GM23338 (cell line): ENCODE results near the gene ASRGL1. TPM values are rescaled to one million over a fixed set of nuclear protein-coding genes. Genes with fewer than 3 reads are reported as not detected.

Experiments
- ATAC-seq: fragments of 200-7000 bp; cut with Tn5 transposase; 3 replicates; pipeline ENCODE4 v1.9.1; 2020
- DNase-seq: peaks from one replicate; pipeline ENCODE4 v3.0.0-alpha.2; 2015; ENCODE audit warnings: low spot score
- H2AFZ ChIP-seq: fragments of 200-600 bp; sonication (generic); 2 replicates; pipeline ENCODE4 v1.8.0; 2016; ENCODE audit warnings: antibody characterized with exemption, mild to moderate bottlenecking, moderate library complexity
- H3F3A ChIP-seq: fragments of 200-600 bp; sonication (generic); replicated peaks from 2 replicates; pipeline ENCODE4 v1.8.0; 2017; ENCODE audit warnings: antibody characterized with exemption, mixed run types, low read depth
- H3K27ac ChIP-seq: fragments of 200-600 bp; sonication (generic); 2 replicates; pipeline ENCODE4 v1.6.1; 2016; ENCODE audit warnings: low read depth
- H3K27me3 ChIP-seq: fragments of 200-600 bp; sonication (generic); 2 replicates; pipeline ENCODE4 v1.8.0; 2016; ENCODE audit warnings: mild to moderate bottlenecking, mixed run types, moderate library complexity; ENCODE audit not compliant: insufficient read depth
- H3K36me3 ChIP-seq: fragments of 200-600 bp; sonication (generic); 2 replicates; pipeline ENCODE4 v1.8.0; 2016; ENCODE audit warnings: mild to moderate bottlenecking; ENCODE audit not compliant: insufficient read depth
- H3K4me1 ChIP-seq: fragments of 200-600 bp; sonication (generic); 2 replicates; pipeline ENCODE4 v1.8.0; 2016; ENCODE audit warnings: mild to moderate bottlenecking, moderate library complexity; ENCODE audit not compliant: insufficient read depth
- H3K4me2 ChIP-seq: fragments of 200-600 bp; sonication (generic); 2 replicates; pipeline ENCODE4 v1.7.1; 2017; ENCODE audit warnings: mixed run types
- H3K4me3 ChIP-seq: fragments of 200-600 bp; sonication (generic); 2 replicates; pipeline ENCODE4 v1.6.1; 2016; ENCODE audit warnings: mixed run types
- H3K79me2 ChIP-seq: fragments of 200-600 bp; sonication (generic); replicated peaks from 2 replicates; pipeline ENCODE4 v1.8.0; 2017; ENCODE audit warnings: mild to moderate bottlenecking; ENCODE audit not compliant: insufficient read depth
- H3K9me2 ChIP-seq: fragments of 200-600 bp; sonication (generic); 2 replicates; pipeline ENCODE4 v1.8.0; 2017; ENCODE audit not compliant: insufficient read depth
- H4K20me1 ChIP-seq: fragments of 200-600 bp; sonication (generic); replicated peaks from 2 replicates; pipeline ENCODE4 v1.8.0; 2017; ENCODE audit warnings: mild to moderate bottlenecking; ENCODE audit not compliant: insufficient read depth
- H3K27ac Mint-ChIP-seq: 2 replicates; pipeline ENCODE4 v1.8.0; 2020; ENCODE audit warnings: inconsistent platforms, mild to moderate bottlenecking, moderate library complexity, mixed read lengths
- H3K27me3 Mint-ChIP-seq: 3 replicates; pipeline ENCODE4 v1.8.0; 2022; ENCODE audit warnings: low read depth, mild to moderate bottlenecking, moderate library complexity, mixed read lengths, inconsistent platforms; ENCODE audit not compliant: insufficient read depth, poor library complexity
- H3K36me3 Mint-ChIP-seq: 3 replicates; pipeline ENCODE4 v1.8.0; 2021; ENCODE audit warnings: low read depth, mild to moderate bottlenecking, inconsistent platforms, moderate library complexity, mixed read lengths
- H3K4me1 Mint-ChIP-seq: 3 replicates; pipeline ENCODE4 v1.8.0; 2020; ENCODE audit warnings: mild to moderate bottlenecking, inconsistent platforms, mixed read lengths
- H3K4me3 Mint-ChIP-seq: 3 replicates; pipeline ENCODE4 v1.8.0; 2021; ENCODE audit warnings: moderate library complexity, mild to moderate bottlenecking, inconsistent platforms, mixed read lengths
- H3K9me3 Mint-ChIP-seq: 3 replicates; pipeline ENCODE4 v1.8.0; 2020; ENCODE audit warnings: moderate library complexity, mild to moderate bottlenecking, inconsistent platforms, mixed read lengths
- POLR2AphosphoS5 ChIP-seq: IDR thresholded peaks from 2 replicates; pipeline ENCODE4 v1.6.1; 2016; ENCODE audit warnings: antibody characterized with exemption, low read depth
- STAT1 ChIP-seq: IDR thresholded peaks from one replicate; pipeline ENCODE4 v1.6.1; 2016; ENCODE audit warnings: antibody characterized with exemption; ENCODE audit not compliant: unreplicated experiment
- ZNF114 ChIP-seq: fragments of 250-450 bp; sonication (Bioruptor Pico); IDR thresholded peaks from 2 replicates; pipeline ENCODE4 v1.5.0; 2020; ENCODE audit warnings: mild to moderate bottlenecking, moderate library complexity
- ZNF331 ChIP-seq: fragments of 250-450 bp; sonication (Bioruptor Pico); IDR thresholded peaks from 2 replicates; pipeline ENCODE4 v1.5.0; 2020; ENCODE audit warnings: low read depth, mild to moderate bottlenecking, moderate library complexity
- polyA plus RNA-seq: library from polyadenylated mRNA; unstranded; fragments of >200 nt; fragmentation: Nextera tagmentation; extraction: Ambion mirVana; gene quantifications from 2 replicates; pipeline ENCODE4 v1.2.1, GENCODE V29; 2016
- total RNA-seq: library from RNA; depleted of rRNA; stranded (reverse); fragments of >200 nt; shearing (Covaris generic); gene quantifications from 2 replicates; pipeline ENCODE4 v1.2.3, GENCODE V29; 2014
- TF ChIP-seq, protein P1 (sequence below): fragments of 250-450 bp; sonication (Bioruptor Pico); IDR thresholded peaks from 2 replicates; pipeline ENCODE4 v1.5.0; 2020; ENCODE audit warnings: mild to moderate bottlenecking, moderate library complexity
- TF ChIP-seq, protein P2 (sequence below): IDR thresholded peaks from one replicate; pipeline ENCODE4 v1.6.1; 2018; ENCODE audit warnings: antibody characterized with exemption; ENCODE audit not compliant: unreplicated experiment
- TF ChIP-seq, protein P3 (sequence below): IDR thresholded peaks from 2 replicates; pipeline ENCODE4 v1.6.1; 2016; ENCODE audit warnings: antibody characterized with exemption
- TF ChIP-seq, protein P4 (sequence below), 2 experiments: fragments of 200-600 bp in 1 of 2; sonication (generic) in 1 of 2; conservative IDR thresholded peaks; 2 replicates each; pipeline versions ENCODE4 v1.5.1 to v1.6.1; 2016 to 2017; ENCODE audit warnings: antibody characterized with exemption in 2 of 2, low read depth in 2 of 2, mild to moderate bottlenecking in 2 of 2, moderate library complexity in 1 of 2

Gene ASRGL1
- total and polyA plus RNA-seq, 2 experiments from 2014 or later, result 32.9 to 50.3 TPM

DNA sequence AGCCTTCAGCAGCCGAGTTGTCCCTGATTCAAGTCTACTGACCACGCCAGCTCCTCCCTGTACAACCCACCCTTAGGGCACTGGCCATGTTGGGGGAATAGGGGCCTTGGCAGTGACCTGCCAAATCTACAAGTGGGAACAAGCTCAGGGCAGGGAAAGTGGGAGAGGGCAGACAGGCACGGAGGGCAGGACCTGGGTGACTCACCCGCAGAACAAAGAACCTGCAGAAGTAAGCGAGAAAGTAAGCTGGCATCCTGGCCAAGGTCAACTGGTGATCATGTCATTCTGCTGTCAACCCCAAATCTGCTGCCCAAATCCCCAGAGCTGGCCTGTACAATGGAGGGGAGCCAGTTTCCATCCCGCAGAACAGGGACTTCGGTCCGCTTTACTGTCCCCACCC lies 73.7 kb downstream of the ASRGL1 start:
- no peak overlapping the region for H2AFZ ChIP-seq
- ATAC-seq, result no peak

DNA sequence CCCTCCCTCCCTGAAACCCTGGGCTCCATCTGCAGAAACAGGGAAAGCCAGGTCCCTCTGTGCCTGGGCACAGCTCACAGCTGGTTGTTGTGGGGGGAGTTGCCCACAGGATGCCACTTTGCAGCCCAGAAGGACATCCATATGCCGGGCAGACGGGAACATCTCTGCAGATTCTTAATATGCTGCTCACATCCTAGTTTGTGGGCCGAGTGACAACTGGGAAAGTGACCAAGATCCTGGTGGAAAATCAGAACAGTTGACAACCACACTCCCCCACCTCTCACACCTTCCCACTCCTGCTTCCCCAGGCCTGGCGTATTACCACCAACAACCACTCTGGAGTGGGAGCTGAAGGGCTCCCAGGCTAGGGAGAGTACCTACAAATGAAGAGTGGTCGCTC lies 74.3 kb downstream of the ASRGL1 start:
- Histone ChIP-seq H3K4me2 (no peak overlapping the region), H3K9me2 (no peaks in the 10 kb centered on the region), H2AFZ (no peak overlapping the region), H3K4me3 (no peak overlapping the region), H3K27me3 (no peaks in the 10 kb centered on the region), H4K20me1 (no peaks in the 10 kb centered on the region), H3F3A (no peaks in the 10 kb centered on the region), H3K27ac (no peak overlapping the region), H3K4me1 (no peaks in the 10 kb centered on the region), H3K79me2 (no peaks in the 10 kb centered on the region), H3K36me3 (no peaks in the 10 kb centered on the region)
- Mint-ChIP-seq H3K9me3 (no peaks in the 10 kb centered on the region), H3K36me3 (no peaks in the 10 kb centered on the region), H3K4me3 (no peak overlapping the region), H3K27me3 (peaks cover under 1% of the 10 kb centered on the region), H3K27ac (no peak overlapping the region), H3K4me1 (no peaks in the 10 kb centered on the region)
- ATAC-seq (no peak), DNase-seq (no peak)
- TF ChIP-seq, protein P1, sequence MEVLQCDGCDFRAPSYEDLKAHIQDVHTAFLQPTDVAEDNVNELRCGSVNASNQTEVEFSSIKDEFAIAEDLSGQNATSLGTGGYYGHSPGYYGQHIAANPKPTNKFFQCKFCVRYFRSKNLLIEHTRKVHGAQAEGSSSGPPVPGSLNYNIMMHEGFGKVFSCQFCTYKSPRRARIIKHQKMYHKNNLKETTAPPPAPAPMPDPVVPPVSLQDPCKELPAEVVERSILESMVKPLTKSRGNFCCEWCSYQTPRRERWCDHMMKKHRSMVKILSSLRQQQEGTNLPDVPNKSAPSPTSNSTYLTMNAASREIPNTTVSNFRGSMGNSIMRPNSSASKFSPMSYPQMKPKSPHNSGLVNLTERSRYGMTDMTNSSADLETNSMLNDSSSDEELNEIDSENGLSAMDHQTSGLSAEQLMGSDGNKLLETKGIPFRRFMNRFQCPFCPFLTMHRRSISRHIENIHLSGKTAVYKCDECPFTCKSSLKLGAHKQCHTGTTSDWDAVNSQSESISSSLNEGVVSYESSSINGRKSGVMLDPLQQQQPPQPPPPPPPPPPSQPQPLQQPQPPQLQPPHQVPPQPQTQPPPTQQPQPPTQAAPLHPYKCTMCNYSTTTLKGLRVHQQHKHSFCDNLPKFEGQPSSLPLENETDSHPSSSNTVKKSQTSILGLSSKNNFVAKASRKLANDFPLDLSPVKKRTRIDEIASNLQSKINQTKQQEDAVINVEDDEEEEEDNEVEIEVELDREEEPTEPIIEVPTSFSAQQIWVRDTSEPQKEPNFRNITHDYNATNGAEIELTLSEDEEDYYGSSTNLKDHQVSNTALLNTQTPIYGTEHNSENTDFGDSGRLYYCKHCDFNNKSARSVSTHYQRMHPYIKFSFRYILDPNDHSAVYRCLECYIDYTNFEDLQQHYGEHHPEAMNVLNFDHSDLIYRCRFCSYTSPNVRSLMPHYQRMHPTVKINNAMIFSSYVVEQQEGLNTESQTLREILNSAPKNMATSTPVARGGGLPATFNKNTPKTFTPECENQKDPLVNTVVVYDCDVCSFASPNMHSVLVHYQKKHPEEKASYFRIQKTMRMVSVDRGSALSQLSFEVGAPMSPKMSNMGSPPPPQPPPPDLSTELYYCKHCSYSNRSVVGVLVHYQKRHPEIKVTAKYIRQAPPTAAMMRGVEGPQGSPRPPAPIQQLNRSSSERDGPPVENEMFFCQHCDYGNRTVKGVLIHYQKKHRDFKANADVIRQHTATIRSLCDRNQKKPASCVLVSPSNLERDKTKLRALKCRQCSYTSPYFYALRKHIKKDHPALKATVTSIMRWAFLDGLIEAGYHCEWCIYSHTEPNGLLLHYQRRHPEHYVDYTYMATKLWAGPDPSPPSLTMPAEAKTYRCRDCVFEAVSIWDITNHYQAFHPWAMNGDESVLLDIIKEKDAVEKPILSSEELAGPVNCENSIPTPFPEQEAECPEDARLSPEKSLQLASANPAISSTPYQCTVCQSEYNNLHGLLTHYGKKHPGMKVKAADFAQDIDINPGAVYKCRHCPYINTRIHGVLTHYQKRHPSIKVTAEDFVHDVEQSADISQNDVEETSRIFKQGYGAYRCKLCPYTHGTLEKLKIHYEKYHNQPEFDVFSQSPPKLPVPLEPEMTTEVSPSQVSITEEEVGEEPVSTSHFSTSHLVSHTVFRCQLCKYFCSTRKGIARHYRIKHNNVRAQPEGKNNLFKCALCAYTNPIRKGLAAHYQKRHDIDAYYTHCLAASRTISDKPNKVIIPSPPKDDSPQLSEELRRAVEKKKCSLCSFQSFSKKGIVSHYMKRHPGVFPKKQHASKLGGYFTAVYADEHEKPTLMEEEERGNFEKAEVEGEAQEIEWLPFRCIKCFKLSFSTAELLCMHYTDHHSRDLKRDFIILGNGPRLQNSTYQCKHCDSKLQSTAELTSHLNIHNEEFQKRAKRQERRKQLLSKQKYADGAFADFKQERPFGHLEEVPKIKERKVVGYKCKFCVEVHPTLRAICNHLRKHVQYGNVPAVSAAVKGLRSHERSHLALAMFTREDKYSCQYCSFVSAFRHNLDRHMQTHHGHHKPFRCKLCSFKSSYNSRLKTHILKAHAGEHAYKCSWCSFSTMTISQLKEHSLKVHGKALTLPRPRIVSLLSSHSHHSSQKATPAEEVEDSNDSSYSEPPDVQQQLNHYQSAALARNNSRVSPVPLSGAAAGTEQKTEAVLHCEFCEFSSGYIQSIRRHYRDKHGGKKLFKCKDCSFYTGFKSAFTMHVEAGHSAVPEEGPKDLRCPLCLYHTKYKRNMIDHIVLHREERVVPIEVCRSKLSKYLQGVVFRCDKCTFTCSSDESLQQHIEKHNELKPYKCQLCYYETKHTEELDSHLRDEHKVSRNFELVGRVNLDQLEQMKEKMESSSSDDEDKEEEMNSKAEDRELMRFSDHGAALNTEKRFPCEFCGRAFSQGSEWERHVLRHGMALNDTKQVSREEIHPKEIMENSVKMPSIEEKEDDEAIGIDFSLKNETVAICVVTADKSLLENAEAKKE (CRISPR knock-in tag), result no peak

More for the DNA sequence above, 73.7 kb downstream of the ASRGL1 start:
- no peak overlapping the region for H3K27ac Mint-ChIP-seq
- Histone ChIP-seq H3K4me2 (no peak overlapping the region), H3K4me3 (no peak overlapping the region), H3F3A (no peaks in the 10 kb centered on the region), H3K79me2 (no peaks in the 10 kb centered on the region), H3K27me3 (no peaks in the 10 kb centered on the region), H3K36me3 (no peaks in the 10 kb centered on the region), H4K20me1 (no peaks in the 10 kb centered on the region), H3K4me1 (no peaks in the 10 kb centered on the region), H3K27ac (no peak overlapping the region), H3K9me2 (no peaks in the 10 kb centered on the region)
- no peaks in the 10 kb centered on the region for H3K36me3 Mint-ChIP-seq
- H3K27me3 Mint-ChIP-seq, result peaks cover 2% of the 10 kb centered on the region
- no peak overlapping the region for H3K4me3 Mint-ChIP-seq
- no peaks in the 10 kb centered on the region for H3K9me3 Mint-ChIP-seq
- TF ChIP-seq ZNF114 (CRISPR knock-in tag) (no peak), ZNF331 (CRISPR knock-in tag) (no peak), POLR2AphosphoS5 (no peak), STAT1 (no peak)
- TF ChIP-seq, protein P2, sequence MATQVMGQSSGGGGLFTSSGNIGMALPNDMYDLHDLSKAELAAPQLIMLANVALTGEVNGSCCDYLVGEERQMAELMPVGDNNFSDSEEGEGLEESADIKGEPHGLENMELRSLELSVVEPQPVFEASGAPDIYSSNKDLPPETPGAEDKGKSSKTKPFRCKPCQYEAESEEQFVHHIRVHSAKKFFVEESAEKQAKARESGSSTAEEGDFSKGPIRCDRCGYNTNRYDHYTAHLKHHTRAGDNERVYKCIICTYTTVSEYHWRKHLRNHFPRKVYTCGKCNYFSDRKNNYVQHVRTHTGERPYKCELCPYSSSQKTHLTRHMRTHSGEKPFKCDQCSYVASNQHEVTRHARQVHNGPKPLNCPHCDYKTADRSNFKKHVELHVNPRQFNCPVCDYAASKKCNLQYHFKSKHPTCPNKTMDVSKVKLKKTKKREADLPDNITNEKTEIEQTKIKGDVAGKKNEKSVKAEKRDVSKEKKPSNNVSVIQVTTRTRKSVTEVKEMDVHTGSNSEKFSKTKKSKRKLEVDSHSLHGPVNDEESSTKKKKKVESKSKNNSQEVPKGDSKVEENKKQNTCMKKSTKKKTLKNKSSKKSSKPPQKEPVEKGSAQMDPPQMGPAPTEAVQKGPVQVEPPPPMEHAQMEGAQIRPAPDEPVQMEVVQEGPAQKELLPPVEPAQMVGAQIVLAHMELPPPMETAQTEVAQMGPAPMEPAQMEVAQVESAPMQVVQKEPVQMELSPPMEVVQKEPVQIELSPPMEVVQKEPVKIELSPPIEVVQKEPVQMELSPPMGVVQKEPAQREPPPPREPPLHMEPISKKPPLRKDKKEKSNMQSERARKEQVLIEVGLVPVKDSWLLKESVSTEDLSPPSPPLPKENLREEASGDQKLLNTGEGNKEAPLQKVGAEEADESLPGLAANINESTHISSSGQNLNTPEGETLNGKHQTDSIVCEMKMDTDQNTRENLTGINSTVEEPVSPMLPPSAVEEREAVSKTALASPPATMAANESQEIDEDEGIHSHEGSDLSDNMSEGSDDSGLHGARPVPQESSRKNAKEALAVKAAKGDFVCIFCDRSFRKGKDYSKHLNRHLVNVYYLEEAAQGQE, result no peak
- TF ChIP-seq, protein P3, sequence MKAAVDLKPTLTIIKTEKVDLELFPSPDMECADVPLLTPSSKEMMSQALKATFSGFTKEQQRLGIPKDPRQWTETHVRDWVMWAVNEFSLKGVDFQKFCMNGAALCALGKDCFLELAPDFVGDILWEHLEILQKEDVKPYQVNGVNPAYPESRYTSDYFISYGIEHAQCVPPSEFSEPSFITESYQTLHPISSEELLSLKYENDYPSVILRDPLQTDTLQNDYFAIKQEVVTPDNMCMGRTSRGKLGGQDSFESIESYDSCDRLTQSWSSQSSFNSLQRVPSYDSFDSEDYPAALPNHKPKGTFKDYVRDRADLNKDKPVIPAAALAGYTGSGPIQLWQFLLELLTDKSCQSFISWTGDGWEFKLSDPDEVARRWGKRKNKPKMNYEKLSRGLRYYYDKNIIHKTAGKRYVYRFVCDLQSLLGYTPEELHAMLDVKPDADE, result no peak
- TF ChIP-seq, protein P4, sequence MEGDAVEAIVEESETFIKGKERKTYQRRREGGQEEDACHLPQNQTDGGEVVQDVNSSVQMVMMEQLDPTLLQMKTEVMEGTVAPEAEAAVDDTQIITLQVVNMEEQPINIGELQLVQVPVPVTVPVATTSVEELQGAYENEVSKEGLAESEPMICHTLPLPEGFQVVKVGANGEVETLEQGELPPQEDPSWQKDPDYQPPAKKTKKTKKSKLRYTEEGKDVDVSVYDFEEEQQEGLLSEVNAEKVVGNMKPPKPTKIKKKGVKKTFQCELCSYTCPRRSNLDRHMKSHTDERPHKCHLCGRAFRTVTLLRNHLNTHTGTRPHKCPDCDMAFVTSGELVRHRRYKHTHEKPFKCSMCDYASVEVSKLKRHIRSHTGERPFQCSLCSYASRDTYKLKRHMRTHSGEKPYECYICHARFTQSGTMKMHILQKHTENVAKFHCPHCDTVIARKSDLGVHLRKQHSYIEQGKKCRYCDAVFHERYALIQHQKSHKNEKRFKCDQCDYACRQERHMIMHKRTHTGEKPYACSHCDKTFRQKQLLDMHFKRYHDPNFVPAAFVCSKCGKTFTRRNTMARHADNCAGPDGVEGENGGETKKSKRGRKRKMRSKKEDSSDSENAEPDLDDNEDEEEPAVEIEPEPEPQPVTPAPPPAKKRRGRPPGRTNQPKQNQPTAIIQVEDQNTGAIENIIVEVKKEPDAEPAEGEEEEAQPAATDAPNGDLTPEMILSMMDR (conservative IDR thresholded peaks at IDR 0.05; ENCODE audit: low read depth in 2 of 2), result no peak
- no peaks in the 10 kb centered on the region for H3K4me1 Mint-ChIP-seq
- no peak for DNase-seq
